ENCODE measurements around the gene KIF4A.

GRCh38 chrX:70449457-70449966 lies 159.6 kb downstream of the KIF4A start:
- no peak for TF ChIP-seq CTCF (IDR thresholded peaks at IDR 0.05)
- no peak for TF ChIP-seq POLR2A (IDR thresholded peaks at IDR 0.05)
- TF ChIP-seq POLR2AphosphoS5 (IDR thresholded peaks at IDR 0.05; ENCODE audit: insufficient read depth in 1 of 2, low read depth in 1 of 2), result no peak

Measured in vagina (tissue), 2 donors.